Measurements from ENCODE around the gene B9D1. TPM values are rescaled to one million over a fixed set of nuclear protein-coding genes. Genes with fewer than 3 reads are reported as not detected.

B9D1 gene
- total and polyA plus RNA-seq, 4 donors, result 23.5 to 47.9 (median 26.0) TPM

DNA sequence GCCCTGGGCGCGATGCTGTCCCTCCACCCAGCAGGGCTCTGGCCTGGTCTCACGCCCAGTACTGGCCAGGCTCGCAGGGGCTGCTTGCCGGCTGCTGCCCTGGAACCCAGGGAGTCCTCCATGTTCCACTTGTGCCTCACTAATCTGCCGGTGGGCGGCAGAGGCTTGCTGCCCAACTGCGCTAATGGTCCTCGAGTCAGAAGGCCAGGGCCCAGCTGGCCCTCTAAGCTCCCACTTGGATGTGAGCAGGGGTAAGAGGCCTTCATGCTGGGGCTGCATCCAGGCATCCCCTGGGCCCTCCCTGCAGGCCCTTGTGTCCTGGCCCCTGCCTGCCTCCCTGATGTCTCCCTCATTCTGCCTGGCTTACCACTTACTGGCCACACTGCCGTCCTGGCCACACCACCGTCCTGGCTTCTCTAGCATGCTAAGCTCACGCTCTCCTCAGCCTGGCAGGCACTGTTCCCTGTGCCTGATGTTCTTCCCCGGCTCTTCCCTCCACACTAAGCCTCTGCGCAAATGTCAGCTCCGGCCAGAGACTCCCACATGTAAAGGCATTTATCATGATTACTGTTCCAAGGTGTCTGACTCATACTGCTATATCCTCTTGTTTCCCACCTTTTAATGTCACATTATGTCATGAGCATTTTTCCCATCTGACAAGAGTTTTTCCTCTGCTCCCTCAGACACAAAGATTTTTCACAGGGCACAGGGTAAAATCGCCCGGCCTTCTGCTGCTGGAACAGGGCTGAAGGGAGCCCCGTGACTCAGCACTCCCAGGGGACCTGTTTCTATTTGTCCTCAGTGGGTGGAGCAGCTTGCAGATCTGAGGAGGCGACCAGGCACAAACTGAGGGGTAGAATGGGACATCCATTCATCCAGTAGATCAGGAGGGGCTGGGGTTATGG, 15.9 kb downstream of the B9D1 start:
- 82 to 87% methylated on average over 17 to 19 of the region's 19 CpGs for WGBS, 2 donors
- ATAC-seq (ENCODE audit: insufficient read depth, low FRiP score) (peak; percentile 9), DNase-seq (peak in 1 of 3 donors; percentile 14)
- peaks cover 0 to 2% (median 0%) of the 10 kb centered on the region in 4 donors for H3K36me3 ChIP-seq (ENCODE audit: control insufficient read depth in 4 of 4, insufficient read depth in 4 of 4, low read length in 4 of 4)
- no peak overlapping the region for H3K4me3 ChIP-seq
- TF ChIP-seq, protein P1, sequence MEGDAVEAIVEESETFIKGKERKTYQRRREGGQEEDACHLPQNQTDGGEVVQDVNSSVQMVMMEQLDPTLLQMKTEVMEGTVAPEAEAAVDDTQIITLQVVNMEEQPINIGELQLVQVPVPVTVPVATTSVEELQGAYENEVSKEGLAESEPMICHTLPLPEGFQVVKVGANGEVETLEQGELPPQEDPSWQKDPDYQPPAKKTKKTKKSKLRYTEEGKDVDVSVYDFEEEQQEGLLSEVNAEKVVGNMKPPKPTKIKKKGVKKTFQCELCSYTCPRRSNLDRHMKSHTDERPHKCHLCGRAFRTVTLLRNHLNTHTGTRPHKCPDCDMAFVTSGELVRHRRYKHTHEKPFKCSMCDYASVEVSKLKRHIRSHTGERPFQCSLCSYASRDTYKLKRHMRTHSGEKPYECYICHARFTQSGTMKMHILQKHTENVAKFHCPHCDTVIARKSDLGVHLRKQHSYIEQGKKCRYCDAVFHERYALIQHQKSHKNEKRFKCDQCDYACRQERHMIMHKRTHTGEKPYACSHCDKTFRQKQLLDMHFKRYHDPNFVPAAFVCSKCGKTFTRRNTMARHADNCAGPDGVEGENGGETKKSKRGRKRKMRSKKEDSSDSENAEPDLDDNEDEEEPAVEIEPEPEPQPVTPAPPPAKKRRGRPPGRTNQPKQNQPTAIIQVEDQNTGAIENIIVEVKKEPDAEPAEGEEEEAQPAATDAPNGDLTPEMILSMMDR (IDR thresholded peaks at IDR 0.05; ENCODE audit: control extremely low read depth, extremely low read depth), result no peak
- H3K27ac ChIP-seq (ENCODE audit: low read depth in 1 of 2, low read length in 1 of 2), result peak overlapping the region; percentile 15 to 26
- peaks cover 0 to 11% (median 10%) of the 10 kb centered on the region in 5 donors for H3K4me1 ChIP-seq (ENCODE audit: control insufficient read depth in 5 of 5, insufficient read depth in 5 of 5, low read length in 5 of 5)
- H3K9me3 ChIP-seq (ENCODE audit: control insufficient read depth in 4 of 4, insufficient read depth in 3 of 4, low read length in 3 of 4), result no peaks in the 10 kb centered on the region
- H3K27me3 ChIP-seq (ENCODE audit: control insufficient read depth in 3 of 3, insufficient read depth in 3 of 3, low read length in 2 of 3), result no peaks in the 10 kb centered on the region
- H3K9ac ChIP-seq (ENCODE audit: insufficient read depth in 1 of 2, low read length in 2 of 2), result no peak overlapping the region

DNA sequence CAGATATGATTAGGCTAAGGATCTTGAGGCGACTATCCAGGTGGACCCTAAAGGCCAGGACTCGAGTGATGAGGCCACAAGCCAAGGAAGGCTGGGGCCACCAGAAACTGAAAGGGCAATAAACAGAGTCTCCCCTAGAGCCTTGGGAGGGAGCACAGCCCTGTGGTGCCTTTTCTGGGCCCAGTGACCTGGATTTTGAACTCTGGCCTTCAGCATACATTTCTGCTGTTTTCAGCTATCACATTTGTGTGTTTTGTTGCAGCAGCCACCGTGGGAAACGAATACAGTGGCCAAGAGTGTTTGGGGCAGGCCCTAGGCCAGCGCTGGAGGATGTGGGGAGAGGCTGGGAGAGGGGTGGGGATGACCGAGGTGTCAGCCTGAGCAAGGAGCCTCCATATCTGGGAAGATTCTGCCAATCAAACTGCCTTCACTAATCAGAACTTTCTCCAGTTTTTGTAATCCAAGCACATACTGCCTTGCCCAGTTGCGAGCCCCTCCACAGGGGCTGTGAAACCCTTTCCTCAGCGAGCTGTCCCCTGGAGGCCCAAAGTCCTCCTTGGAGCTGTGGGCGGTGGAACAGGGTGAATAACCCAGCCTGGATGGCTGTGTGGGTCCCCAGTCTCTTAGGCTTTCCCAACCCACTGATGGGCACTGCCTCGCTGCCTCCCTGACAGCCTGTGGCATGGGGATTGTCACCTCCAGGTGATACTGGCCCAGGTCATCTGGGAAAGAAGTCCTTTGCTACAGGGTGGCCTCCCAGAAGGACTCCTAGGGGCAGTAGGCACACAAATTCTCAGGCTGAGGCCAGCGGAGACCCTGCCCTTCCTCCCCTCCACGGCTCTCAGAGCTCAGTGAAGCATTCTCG, 16.8 kb downstream of the B9D1 start:
- H3K27me3 ChIP-seq (ENCODE audit: control insufficient read depth in 3 of 3, insufficient read depth in 3 of 3, low read length in 2 of 3), result no peaks in the 10 kb centered on the region
- H3K4me1 ChIP-seq (ENCODE audit: control insufficient read depth in 5 of 5, insufficient read depth in 5 of 5, low read length in 5 of 5), result peaks cover 0 to 13% (median 10%) of the 10 kb centered on the region in 5 donors
- H3K27ac ChIP-seq (ENCODE audit: low read depth in 1 of 2, low read length in 1 of 2), result peak overlapping the region in 1 of 2 donors; percentile 15
- peak in 1 of 3 donors; percentile 8 for DNase-seq
- WGBS, 2 donors, result 86 to 91% methylated on average over 13 of the region's 13 CpGs
- no peak for ATAC-seq (ENCODE audit: insufficient read depth, low FRiP score)
- H3K9me3 ChIP-seq (ENCODE audit: control insufficient read depth in 4 of 4, insufficient read depth in 3 of 4, low read length in 3 of 4), result no peaks in the 10 kb centered on the region
- peaks cover 0 to 2% (median 0%) of the 10 kb centered on the region in 4 donors for H3K36me3 ChIP-seq (ENCODE audit: control insufficient read depth in 4 of 4, insufficient read depth in 4 of 4, low read length in 4 of 4)
- no peak overlapping the region for H3K4me3 ChIP-seq
- TF ChIP-seq, protein P1 (IDR thresholded peaks at IDR 0.05; ENCODE audit: control extremely low read depth, extremely low read depth), result no peak
- H3K9ac ChIP-seq (ENCODE audit: insufficient read depth in 1 of 2, low read length in 2 of 2), result no peak overlapping the region

DNA sequence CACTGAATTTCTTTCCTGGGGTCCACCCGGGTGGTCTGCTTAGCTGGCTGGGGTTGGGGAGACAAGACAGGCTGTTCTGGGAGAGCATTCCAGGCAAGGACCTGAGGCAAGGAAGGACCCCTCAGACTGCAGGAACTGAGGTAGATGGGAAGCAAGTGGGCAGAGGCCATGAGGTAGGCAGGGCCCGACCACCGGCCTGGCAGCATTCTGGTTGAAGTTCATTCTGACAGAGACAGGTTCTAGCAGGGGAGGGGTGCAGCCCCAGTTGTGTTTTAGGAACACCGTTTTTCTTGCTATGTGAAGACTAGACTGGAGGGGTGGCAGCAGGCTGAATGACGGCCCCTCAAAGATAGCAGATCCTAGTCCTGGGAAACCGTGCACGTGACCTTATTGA, 17.5 kb downstream of the B9D1 start:
- Histone ChIP-seq H3K9me3 (ENCODE audit: control insufficient read depth in 4 of 4, insufficient read depth in 3 of 4, low read length in 3 of 4) (no peaks in the 10 kb centered on the region), H3K9ac (ENCODE audit: insufficient read depth in 1 of 2, low read length in 2 of 2) (no peak overlapping the region), H3K27ac (ENCODE audit: low read depth in 1 of 2, low read length in 1 of 2) (no peak overlapping the region), H3K4me1 (ENCODE audit: control insufficient read depth in 5 of 5, insufficient read depth in 5 of 5, low read length in 5 of 5) (peaks cover 0 to 13% (median 10%) of the 10 kb centered on the region in 5 donors), H3K27me3 (ENCODE audit: control insufficient read depth in 3 of 3, insufficient read depth in 3 of 3, low read length in 2 of 3) (no peaks in the 10 kb centered on the region), H3K4me3 (no peak overlapping the region), H3K36me3 (ENCODE audit: control insufficient read depth in 4 of 4, insufficient read depth in 4 of 4, low read length in 4 of 4) (peaks cover 0 to 2% (median 0%) of the 10 kb centered on the region in 4 donors)
- TF ChIP-seq, protein P1 (IDR thresholded peaks at IDR 0.05; ENCODE audit: control extremely low read depth, extremely low read depth), result no peak
- 88 to 89% methylated on average over 7 of the region's 7 CpGs for WGBS, 2 donors
- DNase-seq, result peak in 1 of 3 donors; percentile 7
- ATAC-seq (ENCODE audit: insufficient read depth, low FRiP score), result no peak
